Activated T-helper 17 cell treated with anti-CD3 and anti-CD28 coated beads, Interleukin-2, amount 50 U/mL, for 72 hours (primary cell): Measurements from ENCODE around the gene PODN. TPM values are rescaled to one million over a fixed set of nuclear protein-coding genes. Genes with fewer than 3 reads are reported as not detected.

Experiments used
- ATAC-seq: fragments of 150-1000 bp; cut with Tn5 transposase; replicated peaks from 2 replicates; pipeline ENCODE4 v1.10.0; 2021; ENCODE audit warnings: mild to moderate bottlenecking, moderate library complexity
- H3K27ac Mint-ChIP-seq: one replicate; pipeline ENCODE4 v1.8.0; 2022; ENCODE audit warnings: mixed read lengths
- H3K27me3 Mint-ChIP-seq: one replicate; pipeline ENCODE4 v1.8.0; 2022; ENCODE audit warnings: mixed read lengths
- H3K36me3 Mint-ChIP-seq: one replicate; pipeline ENCODE4 v1.8.0; 2022; ENCODE audit warnings: low read depth, mild to moderate bottlenecking, mixed read lengths
- H3K4me1 Mint-ChIP-seq: one replicate; pipeline ENCODE4 v1.8.0; 2022; ENCODE audit warnings: mixed read lengths
- H3K4me3 Mint-ChIP-seq: one replicate; pipeline ENCODE4 v1.8.0; 2022; ENCODE audit warnings: mild to moderate bottlenecking, mixed read lengths
- H3K9me3 Mint-ChIP-seq: one replicate; pipeline ENCODE4 v1.8.0; 2022; ENCODE audit warnings: mixed read lengths
- total RNA-seq, 2 donors: library from RNA; stranded (reverse); gene quantifications; one replicate each; pipeline ENCODE4 v1.2.3, GENCODE V29; 2022

The PODN gene
- total RNA-seq, 2 donors from 2014 or later = not detected

DNA sequence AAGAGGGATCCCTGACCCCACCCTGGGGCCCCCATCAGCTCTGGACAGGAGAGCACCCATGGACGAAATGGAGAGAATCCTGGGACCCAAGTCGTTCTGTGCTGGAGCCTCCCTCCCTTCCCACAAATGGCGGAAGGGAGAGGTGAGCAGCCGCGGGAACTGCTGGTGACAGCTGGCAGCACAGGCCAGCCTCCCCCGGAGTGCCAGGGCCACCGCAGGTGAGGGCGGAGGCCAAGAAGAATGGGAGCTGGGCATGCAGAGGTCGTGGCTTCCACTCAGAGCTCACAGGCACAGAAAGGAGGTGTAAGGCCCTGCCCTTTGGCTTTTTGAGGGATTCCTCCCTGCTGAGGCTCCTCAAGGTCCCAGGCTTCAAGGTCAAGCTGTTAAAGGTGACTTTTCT, 55.8 kb downstream of the PODN start:
- no peak overlapping the region for H3K27ac Mint-ChIP-seq
- H3K4me1 Mint-ChIP-seq = no peaks in the 10 kb centered on the region
- H3K36me3 Mint-ChIP-seq = no peaks in the 10 kb centered on the region
- no peak for ATAC-seq
- peaks cover 10% of the 10 kb centered on the region for H3K27me3 Mint-ChIP-seq
- H3K4me3 Mint-ChIP-seq = no peak overlapping the region
- no peaks in the 10 kb centered on the region for H3K9me3 Mint-ChIP-seq

DNA sequence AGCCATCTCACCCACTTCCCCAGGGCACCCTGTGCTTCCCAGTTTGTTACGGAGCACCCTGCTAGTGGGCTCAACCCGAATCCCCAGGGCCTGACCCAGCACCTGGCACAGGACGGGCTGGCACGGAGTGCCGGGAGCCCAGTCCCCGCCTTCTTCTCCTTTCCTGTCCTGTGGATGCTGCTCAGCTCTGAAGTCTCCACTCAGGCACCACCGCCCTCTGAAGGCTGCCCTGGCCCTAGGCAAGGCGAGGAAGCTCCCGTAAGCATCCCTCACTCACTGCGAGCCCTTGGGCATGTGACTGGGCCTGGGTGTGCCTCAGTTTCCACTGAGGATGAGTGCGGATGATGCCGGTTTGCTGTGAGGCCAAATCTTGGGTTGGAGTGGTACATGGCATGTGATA, 58.6 kb downstream of the PODN start:
- no peaks in the 10 kb centered on the region for H3K4me1 Mint-ChIP-seq

DNA sequence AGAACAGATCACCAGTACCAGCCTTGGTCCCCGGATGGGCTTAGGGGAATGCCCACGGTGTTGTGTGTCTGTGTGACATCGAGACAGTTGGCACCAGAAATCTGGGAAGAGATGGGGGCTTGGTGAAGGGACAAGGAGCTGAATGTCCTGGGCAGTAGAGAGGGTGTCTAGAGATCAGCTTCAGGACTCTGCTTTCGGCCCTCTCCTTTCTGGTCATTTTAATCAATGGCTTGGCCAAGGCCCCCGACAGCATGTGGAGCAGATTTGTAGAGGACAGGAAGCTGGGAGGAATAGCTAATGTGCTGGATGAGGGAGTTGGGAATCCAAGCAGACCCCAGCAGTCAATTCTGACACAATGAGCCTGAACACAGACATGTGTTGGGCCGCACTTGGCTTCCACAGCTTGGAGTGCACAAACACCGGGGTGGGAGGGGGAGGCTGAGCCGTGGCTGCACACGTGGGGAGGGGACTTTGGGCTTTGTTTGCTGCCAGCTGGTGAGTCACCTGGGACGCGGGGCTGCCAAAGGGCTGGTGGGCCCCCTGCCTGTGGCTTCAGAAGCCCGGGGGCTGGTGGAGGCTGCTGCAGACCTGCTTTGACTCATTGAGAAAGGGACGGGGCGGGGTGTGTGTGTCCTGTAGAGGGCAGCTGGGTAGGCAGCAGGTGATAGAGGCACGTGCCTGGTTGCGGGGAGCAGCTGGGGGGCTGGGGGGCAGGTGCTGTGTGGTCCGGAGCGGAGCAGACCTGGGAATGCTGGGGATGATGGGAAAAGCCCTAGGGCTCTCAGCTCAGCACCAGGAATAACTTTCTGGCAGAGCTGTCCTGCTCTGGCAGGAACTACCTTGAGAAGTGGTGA, 59.5 kb downstream of the PODN start:
- Mint-ChIP-seq H3K36me3 (no peaks in the 10 kb centered on the region), H3K4me3 (no peak overlapping the region), H3K9me3 (no peaks in the 10 kb centered on the region), H3K4me1 (no peaks in the 10 kb centered on the region), H3K27me3 (peaks cover 10% of the 10 kb centered on the region), H3K27ac (no peak overlapping the region)
- ATAC-seq = no peak

More for the DNA sequence above, 58.6 kb downstream of the PODN start:
- Mint-ChIP-seq H3K4me3 (no peak overlapping the region), H3K27me3 (peaks cover 10% of the 10 kb centered on the region), H3K36me3 (no peaks in the 10 kb centered on the region), H3K27ac (no peak overlapping the region), H3K9me3 (no peaks in the 10 kb centered on the region)
- no peak for ATAC-seq

DNA sequence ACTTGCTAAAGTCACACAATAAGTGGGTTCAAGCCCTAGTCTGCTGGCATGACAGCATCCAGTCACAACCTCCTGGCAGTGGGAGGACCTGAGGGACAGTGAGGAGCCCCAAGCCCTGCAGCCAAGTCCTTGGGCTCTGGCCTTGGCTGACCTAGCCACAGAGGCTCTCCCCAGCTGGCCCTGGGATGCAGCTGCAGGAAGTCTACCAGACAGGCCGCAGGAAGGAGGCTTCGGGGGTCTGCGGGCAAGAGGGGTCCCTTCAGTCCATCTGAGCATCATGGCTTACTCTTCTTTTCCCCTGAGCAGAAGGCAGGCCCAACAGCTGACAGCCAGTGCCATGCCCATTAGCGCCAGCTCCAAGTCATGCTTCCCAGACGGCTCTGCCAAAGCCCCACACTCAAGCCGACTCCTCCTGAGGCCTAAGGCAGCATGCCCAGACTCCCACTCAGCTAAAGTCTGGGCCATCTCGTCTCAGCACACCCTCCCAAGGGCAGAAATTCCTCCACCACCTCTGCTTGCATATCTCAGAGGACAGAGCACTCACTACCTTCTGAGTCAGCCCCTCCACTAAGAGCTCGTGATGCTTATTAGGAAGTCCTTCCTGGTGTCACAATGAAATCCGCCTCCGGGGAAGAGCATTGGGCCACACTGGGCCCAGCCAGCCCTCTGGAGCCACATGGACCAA, 60.3 kb downstream of the PODN start:
- no peak for ATAC-seq
- no peak overlapping the region for H3K4me3 Mint-ChIP-seq
- H3K36me3 Mint-ChIP-seq = no peaks in the 10 kb centered on the region
- H3K4me1 Mint-ChIP-seq = no peaks in the 10 kb centered on the region
- no peaks in the 10 kb centered on the region for H3K9me3 Mint-ChIP-seq
- no peak overlapping the region for H3K27ac Mint-ChIP-seq
- H3K27me3 Mint-ChIP-seq = peaks cover 10% of the 10 kb centered on the region

- no peak overlapping the region for H3K4me3 Mint-ChIP-seq
- no peak for ATAC-seq
- no peaks in the 10 kb centered on the region for H3K36me3 Mint-ChIP-seq
- no peaks in the 10 kb centered on the region for H3K9me3 Mint-ChIP-seq
- no peaks in the 10 kb centered on the region for H3K4me1 Mint-ChIP-seq
- peaks cover 10% of the 10 kb centered on the region for H3K27me3 Mint-ChIP-seq
- H3K27ac Mint-ChIP-seq = no peak overlapping the region
Observed at GRCh38 chr1:53122961-53123413, 61.0 kb downstream of the PODN start.

GRCh38 chr1:53123453-53124140, 61.6 kb downstream of the PODN start:
- H3K4me3 Mint-ChIP-seq = no peak overlapping the region
- H3K27me3 Mint-ChIP-seq = peaks cover 10% of the 10 kb centered on the region
- H3K27ac Mint-ChIP-seq = no peak overlapping the region
- H3K9me3 Mint-ChIP-seq = no peaks in the 10 kb centered on the region
- H3K4me1 Mint-ChIP-seq = no peaks in the 10 kb centered on the region
- no peaks in the 10 kb centered on the region for H3K36me3 Mint-ChIP-seq
- ATAC-seq = no peak

DNA sequence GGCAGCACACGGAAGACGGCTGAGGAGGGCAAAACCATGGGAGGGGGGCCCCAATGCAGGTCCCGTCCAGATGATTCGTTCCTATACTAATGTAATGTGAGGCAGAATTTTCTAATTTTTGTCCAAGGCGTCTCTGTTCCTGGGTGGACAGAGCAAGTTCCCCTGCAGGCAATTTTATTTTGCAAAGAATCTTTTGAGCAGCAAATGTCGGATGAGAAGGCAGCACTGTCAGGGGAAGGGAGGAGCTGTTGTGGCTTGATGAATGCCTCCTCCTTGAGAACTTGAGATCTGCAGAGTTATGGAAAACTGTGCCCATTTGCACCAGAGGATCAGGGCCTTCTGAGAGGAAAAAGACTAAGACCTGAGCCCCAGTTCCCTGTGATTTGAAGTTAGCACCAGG, 63.1 kb downstream of the PODN start:
- Mint-ChIP-seq H3K4me1 (no peaks in the 10 kb centered on the region), H3K4me3 (no peak overlapping the region), H3K27me3 (peaks cover 10% of the 10 kb centered on the region), H3K9me3 (no peaks in the 10 kb centered on the region), H3K27ac (no peak overlapping the region), H3K36me3 (no peaks in the 10 kb centered on the region)
- ATAC-seq = no peak

DNA sequence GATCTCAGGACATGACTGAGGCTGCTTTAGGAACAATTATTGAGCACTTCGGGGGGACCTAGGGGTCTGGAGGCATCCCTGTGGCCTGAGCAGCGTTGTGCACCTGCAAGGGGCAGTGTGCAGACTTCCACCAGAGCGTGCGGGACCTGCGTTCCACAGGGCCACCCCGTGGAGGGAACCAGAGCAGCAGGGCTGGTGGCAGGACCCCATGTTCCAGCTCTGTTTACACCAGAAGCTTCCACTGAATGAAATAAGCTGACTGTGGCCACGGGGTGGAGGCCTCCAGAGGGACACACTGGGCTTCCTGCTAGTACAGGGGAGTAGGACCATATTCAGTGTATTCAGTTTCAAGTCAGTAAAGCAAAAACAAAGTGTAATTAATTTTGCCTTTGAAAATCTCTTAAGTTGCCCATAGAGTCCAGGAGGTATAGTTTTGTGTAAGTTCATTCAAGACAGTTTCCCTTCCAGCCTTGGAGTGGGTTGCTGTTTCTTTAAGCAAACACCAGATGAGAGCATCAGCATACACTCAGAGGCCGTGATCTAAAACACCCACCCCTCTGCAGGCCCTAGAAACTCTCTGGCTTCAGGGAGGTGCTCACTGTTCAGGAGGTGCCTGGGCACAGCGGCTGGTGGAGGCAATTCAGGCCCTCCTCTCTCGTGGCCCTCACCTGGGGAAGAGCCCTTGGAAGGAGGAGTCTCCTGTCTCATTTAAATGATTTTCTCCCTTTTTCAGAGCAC, 63.8 kb downstream of the PODN start:
- Mint-ChIP-seq H3K27me3 (peaks cover 7% of the 10 kb centered on the region), H3K9me3 (no peaks in the 10 kb centered on the region), H3K4me1 (no peaks in the 10 kb centered on the region), H3K4me3 (no peak overlapping the region), H3K27ac (no peak overlapping the region), H3K36me3 (no peaks in the 10 kb centered on the region)
- ATAC-seq = no peak

DNA sequence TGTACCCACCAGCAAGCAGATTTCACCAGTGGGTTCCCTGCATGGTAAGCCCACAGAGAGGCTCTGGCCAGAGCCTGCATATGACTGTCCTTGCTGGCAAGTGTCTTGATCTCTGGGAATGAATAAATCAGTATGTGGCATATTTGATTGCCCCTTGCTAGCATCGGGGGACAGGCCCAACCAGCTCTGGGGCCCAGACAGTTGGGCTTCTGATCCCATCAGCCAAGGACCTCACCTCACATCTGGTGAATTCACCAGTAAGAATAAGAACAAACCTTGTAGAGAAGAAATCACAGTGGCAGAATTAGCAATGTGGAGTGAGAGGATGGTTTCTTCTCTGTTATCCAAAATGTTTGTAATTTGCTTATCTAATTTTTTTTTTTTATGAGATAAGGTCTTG, 64.5 kb downstream of the PODN start:
- ATAC-seq = no peak
- H3K4me1 Mint-ChIP-seq = no peaks in the 10 kb centered on the region
- no peak overlapping the region for H3K4me3 Mint-ChIP-seq
- H3K27me3 Mint-ChIP-seq = peaks cover under 1% of the 10 kb centered on the region
- no peak overlapping the region for H3K27ac Mint-ChIP-seq
- H3K9me3 Mint-ChIP-seq = no peaks in the 10 kb centered on the region
- no peaks in the 10 kb centered on the region for H3K36me3 Mint-ChIP-seq

DNA sequence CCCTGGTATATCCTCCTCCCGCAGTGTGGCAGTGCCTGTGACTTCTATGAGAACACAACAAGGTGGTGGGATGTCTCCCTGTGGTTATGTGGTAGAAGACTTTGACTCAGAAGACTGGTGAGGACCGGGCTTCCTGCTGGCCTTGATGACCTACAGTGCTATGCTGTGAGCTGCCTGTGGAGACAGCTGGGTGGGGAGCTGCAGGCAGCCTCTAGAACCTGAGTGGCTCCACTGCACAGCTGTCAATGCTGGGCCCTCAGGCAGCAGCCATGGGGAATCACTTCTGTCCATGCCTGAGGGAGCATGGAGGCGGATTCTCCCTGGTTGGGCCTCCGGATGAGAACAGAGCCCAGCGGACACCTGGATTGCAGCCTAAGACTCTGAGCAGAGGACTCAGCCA, 65.5 kb downstream of the PODN start:
- no peak overlapping the region for H3K4me3 Mint-ChIP-seq
- H3K27ac Mint-ChIP-seq = no peak overlapping the region
- H3K4me1 Mint-ChIP-seq = no peaks in the 10 kb centered on the region
- H3K9me3 Mint-ChIP-seq = no peaks in the 10 kb centered on the region
- no peaks in the 10 kb centered on the region for H3K36me3 Mint-ChIP-seq
- peak; percentile 49 for ATAC-seq
- no peaks in the 10 kb centered on the region for H3K27me3 Mint-ChIP-seq

GRCh38 chr1:53128401-53128800, 66.4 kb downstream of the PODN start:
- Mint-ChIP-seq H3K27me3 (no peaks in the 10 kb centered on the region), H3K4me1 (no peaks in the 10 kb centered on the region), H3K9me3 (no peaks in the 10 kb centered on the region), H3K4me3 (no peak overlapping the region), H3K36me3 (no peaks in the 10 kb centered on the region), H3K27ac (no peak overlapping the region)
- ATAC-seq = no peak

- no peak for ATAC-seq
- Mint-ChIP-seq H3K36me3 (no peaks in the 10 kb centered on the region), H3K27me3 (no peaks in the 10 kb centered on the region), H3K9me3 (no peaks in the 10 kb centered on the region), H3K4me1 (no peaks in the 10 kb centered on the region), H3K4me3 (no peak overlapping the region), H3K27ac (peak overlapping the region; percentile 73)
Observed at GRCh38 chr1:53129891-53130597, 68.0 kb downstream of the PODN start.

DNA sequence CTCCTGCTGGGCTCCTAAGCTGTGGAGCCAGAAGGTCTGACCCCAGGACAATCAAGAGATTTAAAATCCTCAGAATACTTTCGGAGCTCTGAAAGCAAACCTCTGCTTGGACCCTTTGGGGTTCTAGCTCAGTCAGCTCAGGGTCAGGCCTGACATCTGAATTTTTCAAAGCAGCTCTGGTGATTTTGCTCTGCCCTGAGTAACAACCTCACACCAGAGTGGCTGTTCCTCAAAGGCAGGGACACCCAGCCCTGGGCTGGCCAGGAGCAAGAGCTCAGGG, 68.5 kb downstream of the PODN start:
- Mint-ChIP-seq H3K27ac (no peak overlapping the region), H3K4me1 (no peaks in the 10 kb centered on the region)
- no peak for ATAC-seq

More for the DNA sequence above, 68.5 kb downstream of the PODN start:
- Mint-ChIP-seq H3K36me3 (no peaks in the 10 kb centered on the region), H3K4me3 (no peak overlapping the region), H3K27me3 (no peaks in the 10 kb centered on the region), H3K9me3 (no peaks in the 10 kb centered on the region)
